ENCODE data around the gene NLGN1. TPM values are rescaled to one million over a fixed set of nuclear protein-coding genes. Genes with fewer than 3 reads are reported as not detected.
A peak's percentile ranks its signal among the peaks of the same experiment; 100 is the strongest.

NLGN1 gene
- total RNA-seq, 1 experiment from 2014 or later, result 5.2 TPM

DNA sequence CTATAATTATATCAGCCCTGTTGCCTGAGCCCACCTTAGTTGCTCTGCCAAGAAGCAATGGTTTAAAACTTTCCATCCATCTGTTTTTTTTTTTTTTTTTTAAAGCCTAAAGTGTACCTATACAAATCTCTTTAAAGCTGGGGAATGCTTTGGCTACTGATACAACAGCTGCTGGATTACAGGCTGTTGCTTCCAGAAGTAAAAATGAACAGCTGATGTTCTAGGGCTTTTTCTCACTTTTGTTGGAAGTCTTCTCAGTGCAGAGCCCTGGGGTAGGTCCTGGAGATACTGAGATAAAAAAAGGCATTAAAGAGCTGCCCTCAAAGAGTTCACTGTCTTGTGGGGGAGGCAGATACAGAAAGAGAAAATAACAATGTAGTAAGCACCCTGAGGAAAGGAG lies 218.1 kb downstream of the NLGN1 start:
- Histone ChIP-seq H2BK12ac (ENCODE audit: insufficient read length, low read depth, low read length) (no peak overlapping the region), H4K20me1 (ENCODE audit: control insufficient read depth, insufficient read depth, insufficient read length) (no peaks in the 10 kb centered on the region), H2BK15ac (ENCODE audit: low read depth, low read length) (no peak overlapping the region), H2AFZ (ENCODE audit: low read length) (no peak overlapping the region), H3T11ph (ENCODE audit: low read length) (no peak overlapping the region), H3K27ac (ENCODE audit: insufficient read length, low read depth, low read length) (no peak overlapping the region), H3K9me3 (ENCODE audit: control insufficient read depth, low read depth, low read length) (no peaks in the 10 kb centered on the region), H4K91ac (ENCODE audit: insufficient read length, low read depth, low read length) (no peak overlapping the region), H3K23ac (ENCODE audit: insufficient read length, low read depth, low read length) (no peak overlapping the region), H4K8ac (replicated peaks; ENCODE audit: insufficient read length, low read depth, low read length) (no peak overlapping the region), H3K18ac (ENCODE audit: insufficient read length, low read depth, low read length) (no peak overlapping the region), H2AK5ac (ENCODE audit: insufficient read length, low read length) (no peak overlapping the region), H3K79me2 (ENCODE audit: insufficient read depth, low read length) (no peaks in the 10 kb centered on the region), H3K4ac (ENCODE audit: low read depth, low read length) (no peak overlapping the region), H3K79me1 (ENCODE audit: insufficient read depth, low read depth, low read length, poor library complexity, severe bottlenecking) (no peaks in the 10 kb centered on the region), H3K9ac (ENCODE audit: extremely low read depth, insufficient read length, low read length) (no peak overlapping the region), H3K14ac (ENCODE audit: insufficient read depth, low read length) (no peak overlapping the region), H3K56ac (ENCODE audit: insufficient read length, low read depth, low read length) (no peak overlapping the region), H3K4me1 (ENCODE audit: insufficient read depth, low read length) (no peaks in the 10 kb centered on the region), H4K5ac (ENCODE audit: insufficient read length, low read depth, low read length) (no peak overlapping the region), H2BK20ac (ENCODE audit: low read depth, low read length, poor library complexity, severe bottlenecking) (no peak overlapping the region), H3K4me2 (ENCODE audit: insufficient read depth, insufficient read length, low read length) (no peak overlapping the region), H2BK5ac (ENCODE audit: insufficient read length, low read length) (no peak overlapping the region), H3K23me2 (ENCODE audit: insufficient read length, low read depth, low read length, poor library complexity, severe bottlenecking) (no peaks in the 10 kb centered on the region), H3K27me3 (ENCODE audit: insufficient read depth, low read length) (no peaks in the 10 kb centered on the region), H2BK120ac (ENCODE audit: low read depth, low read length, poor library complexity, severe bottlenecking) (no peak overlapping the region)
- no peaks in the 10 kb centered on the region for H3K9me3 Mint-ChIP-seq
- no peaks in the 10 kb centered on the region for H3K27me3 Mint-ChIP-seq (ENCODE audit: low read depth)
- H3K4me1 Mint-ChIP-seq, result peaks cover 8 to 11% of the 10 kb centered on the region in 2 experiments
- no peak for DNase-seq
- H3K36me3 Mint-ChIP-seq (ENCODE audit: insufficient read depth in 1 of 3, low read depth in 3 of 3), result no peaks in the 10 kb centered on the region
- H3K4me3 Mint-ChIP-seq, result no peak overlapping the region
- H3K27ac Mint-ChIP-seq, result peak overlapping the region; percentile 23 to 62 (median 57); a peak in 2 of 7 replicates
- TF ChIP-seq, protein P1, sequence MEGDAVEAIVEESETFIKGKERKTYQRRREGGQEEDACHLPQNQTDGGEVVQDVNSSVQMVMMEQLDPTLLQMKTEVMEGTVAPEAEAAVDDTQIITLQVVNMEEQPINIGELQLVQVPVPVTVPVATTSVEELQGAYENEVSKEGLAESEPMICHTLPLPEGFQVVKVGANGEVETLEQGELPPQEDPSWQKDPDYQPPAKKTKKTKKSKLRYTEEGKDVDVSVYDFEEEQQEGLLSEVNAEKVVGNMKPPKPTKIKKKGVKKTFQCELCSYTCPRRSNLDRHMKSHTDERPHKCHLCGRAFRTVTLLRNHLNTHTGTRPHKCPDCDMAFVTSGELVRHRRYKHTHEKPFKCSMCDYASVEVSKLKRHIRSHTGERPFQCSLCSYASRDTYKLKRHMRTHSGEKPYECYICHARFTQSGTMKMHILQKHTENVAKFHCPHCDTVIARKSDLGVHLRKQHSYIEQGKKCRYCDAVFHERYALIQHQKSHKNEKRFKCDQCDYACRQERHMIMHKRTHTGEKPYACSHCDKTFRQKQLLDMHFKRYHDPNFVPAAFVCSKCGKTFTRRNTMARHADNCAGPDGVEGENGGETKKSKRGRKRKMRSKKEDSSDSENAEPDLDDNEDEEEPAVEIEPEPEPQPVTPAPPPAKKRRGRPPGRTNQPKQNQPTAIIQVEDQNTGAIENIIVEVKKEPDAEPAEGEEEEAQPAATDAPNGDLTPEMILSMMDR (conservative IDR thresholded peaks at IDR 0.05), result no peak

Data from H9 (cell line).